Endothelial cell (in vitro differentiated cells): ENCODE measurements around the gene FXR1. TPM values are rescaled to one million over a fixed set of nuclear protein-coding genes. Genes with fewer than 3 reads are reported as not detected.
"Not testable (repeated sequence)": the region's sequence is repeated elsewhere in the genome, so short reads cannot be mapped to it uniquely, and the experiment has no call there.

ENCODE experiments used
- DNase-seq: peaks from one replicate; pipeline ENCODE4 v3.0.0; 2021; ENCODE audit warnings: low spot score
- H3K27ac Mint-ChIP-seq: one replicate; pipeline ENCODE4 v1.8.0; 2021; ENCODE audit warnings: mixed read lengths, inconsistent platforms; ENCODE audit not compliant: unreplicated experiment
- H3K27me3 Mint-ChIP-seq: one replicate; pipeline ENCODE4 v1.8.0; 2021; ENCODE audit warnings: mild to moderate bottlenecking, moderate library complexity, mixed read lengths, inconsistent platforms; ENCODE audit not compliant: unreplicated experiment
- H3K36me3 Mint-ChIP-seq: one replicate; pipeline ENCODE4 v1.8.0; 2021; ENCODE audit warnings: mild to moderate bottlenecking, low read depth, mixed read lengths, inconsistent platforms; ENCODE audit not compliant: unreplicated experiment
- H3K4me1 Mint-ChIP-seq: one replicate; pipeline ENCODE4 v1.8.0; 2021; ENCODE audit warnings: mild to moderate bottlenecking, mixed read lengths, inconsistent platforms; ENCODE audit not compliant: unreplicated experiment
- H3K4me3 Mint-ChIP-seq: one replicate; pipeline ENCODE4 v1.8.0; 2021; ENCODE audit warnings: mild to moderate bottlenecking, mixed read lengths, inconsistent platforms; ENCODE audit not compliant: unreplicated experiment
- H3K9me3 Mint-ChIP-seq: one replicate; pipeline ENCODE4 v1.8.0; 2021; ENCODE audit warnings: mixed read lengths, inconsistent platforms; ENCODE audit not compliant: unreplicated experiment
- CTCF ChIP-seq: fragments of 200-600 bp; sonication (generic); IDR thresholded peaks from one replicate; pipeline ENCODE4 v1.5.0; 2021; ENCODE audit warnings: antibody characterized with exemption; ENCODE audit not compliant: unreplicated experiment
- long read RNA-seq: library from polyadenylated mRNA; unstranded; transcript quantifications from one replicate; pipeline ENCODE4 v2.0.0, GENCODE V29; 2020; ENCODE audit not compliant: unreplicated experiment
- total RNA-seq: library from RNA; stranded (reverse); fragmentation: NEBNext Ultra II Directional; extraction: Animal tissue kit (Norgen Biotek cat#: 25700); gene quantifications from one replicate; pipeline ENCODE4 v1.2.1, GENCODE V29; 2021; ENCODE audit not compliant: unreplicated experiment

FXR1 gene
- total RNA-seq: 219 TPM
- long read RNA-seq, full-length matches to known transcripts: 49 of 52 reads
- long read RNA-seq, partial matches to known transcripts: 0 of 52 reads
- long read RNA-seq, other reads (novel, unspliced or antisense): 3 of 52 reads

- peaks cover 4% of the 10 kb centered on the region for H3K36me3 Mint-ChIP-seq
- peak; percentile 42 for TF ChIP-seq CTCF
- peaks cover 23% of the 10 kb centered on the region for H3K4me1 Mint-ChIP-seq
- no peaks in the 10 kb centered on the region for H3K9me3 Mint-ChIP-seq
- H3K27ac Mint-ChIP-seq: peak within 1 kb of the TSS; percentile 97
- H3K27me3 Mint-ChIP-seq: peaks cover 11% of the 10 kb centered on the region
- peak within 1 kb of the TSS; percentile 97 for H3K4me3 Mint-ChIP-seq
- DNase-seq: peak; percentile 91
Measured at GRCh38 chr3:180912304-180913296, at the start of gene FXR1. Gene FXR1, plus strand, starts transcription at chr3:180912670. Its CDS starts 16 bp downstream, at chr3:180912686.

GRCh38 chr3:180870008-180870699, 42.3 kb upstream of the FXR1 start:
- Mint-ChIP-seq H3K27ac (no peak overlapping the region), H3K4me1 (no peaks in the 10 kb centered on the region), H3K36me3 (no peaks in the 10 kb centered on the region), H3K4me3 (no peak overlapping the region), H3K27me3 (no peaks in the 10 kb centered on the region), H3K9me3 (no peaks in the 10 kb centered on the region)
- TF ChIP-seq CTCF: no peak
- DNase-seq: peak; percentile 43

GRCh38 chr3:180871901-180872300, 40.6 kb upstream of the FXR1 start:
- Mint-ChIP-seq H3K27me3 (no peaks in the 10 kb centered on the region), H3K4me1 (no peaks in the 10 kb centered on the region), H3K4me3 (no peak overlapping the region), H3K27ac (no peak overlapping the region), H3K36me3 (no peaks in the 10 kb centered on the region), H3K9me3 (no peaks in the 10 kb centered on the region)
- no peak for TF ChIP-seq CTCF
- DNase-seq: no peak

GRCh38 chr3:180872430-180872829, 40.0 kb upstream of the FXR1 start:
- not testable (repeated sequence) for H3K4me3 Mint-ChIP-seq, H3K36me3 Mint-ChIP-seq, H3K27ac Mint-ChIP-seq, DNase-seq, H3K9me3 Mint-ChIP-seq, H3K27me3 Mint-ChIP-seq, H3K4me1 Mint-ChIP-seq

GRCh38 chr3:180875124-180875698, 37.3 kb upstream of the FXR1 start:
- no peak for TF ChIP-seq CTCF
- Mint-ChIP-seq H3K27me3 (no peaks in the 10 kb centered on the region), H3K27ac (no peak overlapping the region), H3K4me3 (no peak overlapping the region), H3K4me1 (no peaks in the 10 kb centered on the region), H3K9me3 (no peaks in the 10 kb centered on the region), H3K36me3 (no peaks in the 10 kb centered on the region)
- DNase-seq: no peak
